GM19455 (cell line): Measurements from ENCODE around the gene YTHDC2.
A peak's percentile ranks its signal among the peaks of the same experiment; 100 is the strongest.
"Not testable (repeated sequence)": the region's sequence is repeated elsewhere in the genome, so short reads cannot be mapped to it uniquely, and the experiment has no call there.

Experiments used
- ATAC-seq: cut with Tn5 transposase; IDR thresholded peaks from one replicate; pipeline ENCODE4 v1.9.1; 2021; ENCODE audit not compliant: unreplicated experiment

YTHDC2 gene

DNA sequence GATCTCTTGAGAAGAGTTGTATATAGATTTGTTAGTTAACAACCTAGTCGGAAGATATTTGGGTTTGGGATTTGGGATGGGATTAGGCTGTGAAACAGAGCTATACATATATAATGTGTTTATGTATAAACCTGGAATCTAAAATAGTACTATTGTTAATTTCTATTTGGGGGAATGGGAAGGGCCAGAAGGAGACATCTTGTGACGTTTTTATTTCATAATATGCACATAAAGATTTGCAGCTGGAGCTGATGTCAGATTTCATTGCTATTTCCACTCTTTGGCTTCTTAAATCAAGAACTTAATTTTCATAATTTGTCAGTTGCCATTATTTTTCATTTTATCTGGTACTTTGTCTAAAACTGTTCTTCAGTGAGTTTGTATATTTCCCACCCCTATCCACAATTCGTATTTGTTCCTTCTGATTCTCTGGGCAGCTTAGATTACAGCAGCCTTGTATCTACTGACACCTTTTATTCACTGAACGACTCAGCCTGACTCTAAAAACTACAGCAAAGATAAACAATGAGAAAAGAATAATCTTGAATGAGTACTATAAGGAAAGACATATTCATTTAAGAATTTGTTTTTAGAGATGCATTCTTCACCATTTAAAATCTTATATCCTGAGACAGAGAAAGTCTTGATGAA is 86.9 kb downstream of the YTHDC2 start:
- ATAC-seq: no peak

- no peak for ATAC-seq
These were observed 87.9 kb downstream of the YTHDC2 start for GRCh38 chr5:113601423-113601822.

DNA sequence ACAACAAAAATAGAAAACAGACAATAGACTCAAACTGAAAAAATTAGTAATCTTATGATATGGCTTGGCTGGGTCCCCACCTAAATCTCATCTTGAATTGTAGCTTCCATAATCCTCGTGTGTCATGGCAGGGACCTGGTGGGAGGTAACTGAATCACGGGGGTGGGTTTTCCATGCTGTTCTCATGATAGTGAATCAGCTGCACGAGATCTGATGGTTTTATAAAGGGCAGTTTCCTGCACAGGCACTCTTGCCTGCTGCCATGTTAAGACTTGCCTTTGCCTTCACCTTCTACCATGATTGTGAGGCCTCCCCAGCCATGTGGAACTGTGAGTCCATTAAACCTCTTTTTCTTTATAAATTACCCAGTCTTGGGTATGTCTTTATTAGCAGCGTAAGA is 89.8 kb downstream of the YTHDC2 start:
- not testable (repeated sequence) for ATAC-seq

GRCh38 chr5:113606298-113607134 is 93.0 kb downstream of the YTHDC2 start:
- ATAC-seq: peak; percentile 92

DNA sequence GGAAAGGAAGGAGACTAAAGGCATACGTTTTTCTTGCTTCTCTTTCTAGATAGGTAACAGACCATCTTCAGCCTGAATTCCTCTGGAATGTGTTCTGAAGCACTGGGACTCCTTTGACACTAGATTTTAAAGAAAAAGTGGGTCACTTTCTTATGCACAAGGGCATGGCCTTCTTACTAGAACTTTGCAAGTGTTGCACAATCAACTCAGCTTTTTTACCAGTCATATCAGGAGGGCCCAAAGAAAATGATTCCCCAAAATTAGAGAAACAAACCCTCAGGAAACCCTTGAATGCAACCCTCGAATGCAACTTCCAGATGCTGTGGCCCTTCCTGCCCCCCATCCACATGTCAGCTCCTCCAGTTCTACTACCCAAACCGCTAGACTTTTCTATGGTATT is 93.9 kb downstream of the YTHDC2 start:
- ATAC-seq: no peak

GRCh38 chr5:113608113-113608596 is 94.7 kb downstream of the YTHDC2 start:
- ATAC-seq: no peak

DNA sequence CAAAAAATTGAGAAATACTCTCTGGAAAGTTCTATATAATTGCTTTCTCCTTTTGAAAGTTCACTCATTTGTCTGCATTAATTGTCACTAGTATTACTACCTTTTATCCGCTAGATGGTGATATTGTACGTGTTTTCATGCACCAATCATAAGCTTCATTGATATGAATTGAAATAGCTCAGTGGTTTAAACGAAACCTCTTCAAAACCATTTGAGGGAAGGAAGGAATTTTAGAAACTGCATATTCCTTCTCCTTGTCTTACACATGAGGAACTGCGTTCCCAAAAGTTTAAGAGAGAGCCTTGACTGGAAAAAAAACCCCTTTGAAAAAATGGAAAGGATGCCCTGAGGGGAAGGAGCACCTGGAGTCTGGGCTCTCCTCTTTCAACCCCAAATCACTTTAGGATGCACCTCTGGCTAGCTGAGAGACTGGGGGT is 98.6 kb downstream of the YTHDC2 start:
- peak; percentile 79 for ATAC-seq

- no peak for ATAC-seq
These were observed 100.7 kb downstream of the YTHDC2 start for GRCh38 chr5:113614191-113614590.

DNA sequence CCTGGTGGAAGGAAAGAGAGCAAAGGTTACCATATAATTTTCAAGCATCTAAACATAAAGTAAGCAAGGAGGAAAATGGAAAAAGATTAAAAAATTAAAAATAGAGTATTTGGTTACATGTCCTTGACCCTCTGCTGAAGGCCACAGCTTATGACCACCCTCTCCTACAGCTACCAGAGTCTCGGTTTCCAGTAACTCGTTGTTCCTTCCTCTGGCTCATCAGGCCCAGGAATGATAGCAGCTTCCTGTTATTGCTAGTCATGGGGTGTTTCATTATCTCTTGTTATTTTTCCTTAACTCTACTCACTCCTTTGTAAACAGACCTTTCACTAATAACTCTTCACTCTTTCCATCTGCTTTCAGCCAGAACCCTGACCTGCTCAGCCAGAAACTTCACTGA is 102.2 kb downstream of the YTHDC2 start:
- ATAC-seq: no peak

DNA sequence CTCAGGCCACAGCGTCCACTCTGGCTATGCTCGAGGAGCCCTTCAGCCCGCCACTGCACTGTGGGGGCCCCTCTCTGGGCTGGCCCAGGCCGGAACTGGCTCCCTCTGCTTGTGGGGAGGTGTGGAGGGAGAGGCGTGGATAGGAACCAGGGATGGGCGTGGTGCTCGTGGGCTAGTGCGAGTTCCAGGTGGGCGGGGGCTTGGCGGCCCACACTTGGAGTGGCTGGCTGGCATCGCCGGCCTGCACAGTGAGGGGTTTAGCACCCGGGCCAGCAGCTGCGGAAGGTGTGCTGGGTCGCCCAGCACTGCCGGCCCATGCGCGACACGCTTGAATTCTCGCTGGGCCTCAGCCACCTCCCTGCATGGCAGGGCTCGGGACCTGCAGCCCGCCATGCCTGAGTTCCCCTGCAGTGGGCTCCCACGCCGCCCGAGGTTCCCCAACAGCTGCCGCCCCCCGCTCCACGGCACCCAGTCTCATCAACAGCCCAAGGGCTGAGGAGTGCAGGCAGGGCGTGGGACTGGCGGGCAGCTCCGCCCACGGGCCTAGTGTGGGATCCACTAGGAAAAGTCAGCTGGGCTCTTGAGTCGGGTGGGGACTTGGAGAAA is 103.8 kb downstream of the YTHDC2 start:
- no peak for ATAC-seq

DNA sequence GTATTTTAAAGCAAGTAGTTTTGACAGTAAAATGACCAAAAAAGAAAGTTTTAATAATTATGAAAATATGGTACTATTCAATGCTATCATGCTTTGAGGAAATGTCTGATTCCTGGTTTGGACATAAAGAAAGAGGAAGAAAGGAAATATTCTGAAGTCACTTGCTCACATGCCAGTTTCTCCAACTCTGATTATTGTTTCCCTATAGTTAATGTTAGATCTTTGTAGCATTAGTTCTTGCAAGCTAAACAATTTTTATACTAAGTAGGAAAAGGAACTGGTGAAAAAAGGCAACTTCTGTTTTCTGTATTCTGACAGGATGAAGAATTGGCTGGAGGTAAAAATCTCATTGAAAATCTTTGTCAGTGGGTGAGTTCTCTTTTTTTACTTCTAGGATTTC is 119.5 kb downstream of the YTHDC2 start:
- no peak for ATAC-seq

GRCh38 chr5:113634957-113635356 is 121.5 kb downstream of the YTHDC2 start:
- no peak for ATAC-seq

DNA sequence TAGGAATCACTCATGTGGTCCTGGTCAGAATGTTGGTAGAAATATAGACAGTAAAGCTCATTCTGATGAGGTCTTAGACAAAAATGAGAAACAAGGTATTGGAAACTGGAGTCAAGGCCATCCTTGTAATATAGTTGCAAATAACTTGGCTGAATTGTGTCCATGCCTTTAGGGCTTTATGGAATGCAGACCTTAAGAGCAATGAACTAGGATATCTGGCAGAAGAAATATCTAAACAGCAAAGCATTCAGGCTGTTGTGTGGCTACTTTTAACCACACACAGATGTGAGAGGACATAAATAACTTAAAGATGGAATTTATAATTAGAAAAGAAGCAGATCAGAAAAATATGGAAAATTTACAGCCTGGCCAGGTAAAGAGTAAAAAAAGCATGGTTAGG is 128.2 kb downstream of the YTHDC2 start:
- no peak for ATAC-seq
